HG03575 (cell line): ENCODE measurements around the gene ANKRD29.
"Not testable (repeated sequence)": the region's sequence is repeated elsewhere in the genome, so short reads cannot be mapped to it uniquely, and the experiment has no call there.

Source experiments
- ATAC-seq: cut with Tn5 transposase; IDR thresholded peaks from one replicate; pipeline ENCODE4 v1.9.1; 2021; ENCODE audit not compliant: unreplicated experiment, insufficient number of reproducible peaks, low FRiP score; ENCODE audit errors: extremely low read depth

The ANKRD29 gene

DNA sequence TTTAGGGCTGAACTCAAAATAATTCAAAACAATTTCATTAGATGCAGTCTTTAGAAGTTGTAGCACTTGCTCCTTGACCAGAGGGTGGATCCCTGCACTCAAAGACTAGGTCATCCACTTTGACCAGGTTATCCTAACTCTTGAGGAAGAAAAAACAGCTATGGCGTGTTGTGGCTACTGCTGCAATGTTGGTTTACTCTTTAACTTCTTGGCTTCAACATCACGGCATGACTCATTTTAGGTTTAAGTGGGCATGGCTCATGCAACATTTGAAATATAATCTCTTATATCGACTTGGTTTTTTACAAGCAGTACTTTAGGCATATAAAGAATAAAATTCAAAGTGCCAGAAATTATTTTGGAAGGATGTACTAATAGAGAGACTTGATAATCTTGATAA lies 35.4 kb downstream of the ANKRD29 start:
- no peak for ATAC-seq

DNA sequence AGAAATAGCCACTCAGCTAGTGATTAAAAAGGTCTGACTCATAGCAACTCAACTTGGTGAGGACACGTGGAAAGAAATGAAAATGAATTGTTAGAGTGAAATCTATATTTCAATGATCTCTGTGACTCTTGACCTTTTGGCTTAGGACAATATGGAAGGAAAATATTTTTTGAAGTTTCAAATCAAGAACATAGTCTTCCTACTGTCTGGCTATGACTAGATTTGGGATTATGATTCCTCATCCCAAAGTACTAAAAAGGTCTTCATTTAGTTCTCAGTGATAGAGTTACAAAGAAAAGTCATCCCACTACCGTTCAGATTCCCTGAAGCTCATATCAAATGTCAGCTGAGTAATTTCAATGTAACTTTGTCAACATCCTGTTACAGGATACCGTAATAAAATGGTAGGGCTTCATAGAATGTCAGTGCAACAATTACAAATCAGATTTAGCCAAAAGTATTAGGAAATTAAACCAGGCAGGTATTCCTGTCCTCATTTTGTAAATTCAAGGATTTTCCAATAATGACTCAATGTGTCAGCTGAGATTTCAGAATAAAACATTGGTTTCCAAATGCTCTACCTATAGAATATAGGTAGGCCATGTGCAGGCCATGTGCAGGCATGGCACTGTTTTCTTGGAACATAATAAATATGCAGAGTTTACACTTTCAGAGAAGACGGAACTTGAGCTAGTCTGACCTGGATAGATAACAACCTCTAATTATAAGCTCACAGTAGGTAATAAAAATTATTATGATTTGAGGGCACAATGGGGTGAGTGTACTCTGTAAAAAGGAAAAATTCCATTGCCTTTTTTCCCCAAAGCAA lies 36.0 kb downstream of the ANKRD29 start:
- no peak for ATAC-seq

DNA sequence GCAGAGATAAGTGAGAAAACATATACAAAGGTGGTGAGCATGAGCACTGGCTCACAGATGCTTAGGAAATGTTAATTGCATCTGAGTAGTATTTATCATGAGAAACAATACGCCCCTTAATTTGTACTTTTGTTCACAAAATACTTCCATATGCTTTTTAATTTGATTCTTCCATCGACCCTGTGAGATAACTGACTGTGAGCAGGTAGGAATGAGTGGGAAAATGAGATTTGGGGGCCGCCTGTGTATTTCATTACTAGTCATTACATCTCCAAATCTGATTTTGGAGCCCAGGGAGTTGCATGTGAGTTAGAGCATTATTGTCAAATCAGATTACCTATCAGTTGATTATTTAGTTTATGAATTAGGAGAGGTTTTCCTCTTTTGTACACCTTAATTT lies 39.7 kb downstream of the ANKRD29 start:
- no peak for ATAC-seq

DNA sequence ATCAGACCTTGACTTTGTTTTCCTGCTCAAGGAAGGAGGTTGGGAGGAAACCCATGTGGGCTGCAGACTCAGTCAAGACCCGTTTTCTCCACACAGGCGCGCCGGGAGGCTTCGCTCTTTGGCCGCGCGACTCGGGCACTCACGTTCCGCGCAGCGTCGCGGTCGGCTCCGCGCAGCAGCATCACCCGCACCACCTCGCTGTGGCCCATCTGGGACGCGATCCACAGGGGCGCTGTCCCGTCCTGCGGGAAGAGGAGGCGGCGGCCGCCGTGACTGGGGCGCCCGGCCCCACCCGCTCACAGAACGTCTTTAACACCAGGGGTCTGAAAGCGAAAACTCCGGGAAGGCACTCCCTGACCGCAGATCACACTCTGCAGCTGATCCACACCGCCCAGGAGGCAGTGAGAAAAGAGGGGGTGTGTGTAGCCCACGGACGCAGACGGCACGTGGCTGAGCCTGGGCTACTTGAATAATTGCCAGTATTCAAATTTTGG lies 43.3 kb downstream of the ANKRD29 start:
- no peak for ATAC-seq

DNA sequence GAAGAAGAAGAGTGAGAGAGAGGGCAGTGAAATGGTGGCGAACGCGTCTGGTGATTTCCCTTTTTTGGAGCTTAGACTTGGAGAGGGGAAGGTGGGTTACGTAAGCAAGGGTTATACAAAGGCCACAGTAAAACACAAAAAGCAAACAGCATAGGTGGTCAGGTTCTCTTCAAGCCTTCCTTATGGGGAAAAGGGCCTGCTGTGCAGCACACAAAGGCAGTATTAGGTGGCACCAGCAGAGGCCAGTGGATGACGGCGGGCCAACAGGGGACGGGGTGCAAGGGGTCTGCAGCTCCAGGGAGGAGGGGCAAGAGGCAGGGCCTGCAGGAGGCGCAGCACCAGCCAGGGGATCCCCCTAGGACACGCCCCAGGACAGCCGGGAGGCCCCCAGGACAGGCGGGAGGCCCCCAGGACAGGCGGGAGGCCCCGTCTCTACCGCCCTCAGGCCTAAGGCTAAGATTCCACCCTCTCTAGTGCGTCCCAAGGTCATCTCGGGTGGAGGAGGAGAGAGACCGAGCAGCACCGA lies 43.8 kb downstream of the ANKRD29 start:
- no peak for ATAC-seq

DNA sequence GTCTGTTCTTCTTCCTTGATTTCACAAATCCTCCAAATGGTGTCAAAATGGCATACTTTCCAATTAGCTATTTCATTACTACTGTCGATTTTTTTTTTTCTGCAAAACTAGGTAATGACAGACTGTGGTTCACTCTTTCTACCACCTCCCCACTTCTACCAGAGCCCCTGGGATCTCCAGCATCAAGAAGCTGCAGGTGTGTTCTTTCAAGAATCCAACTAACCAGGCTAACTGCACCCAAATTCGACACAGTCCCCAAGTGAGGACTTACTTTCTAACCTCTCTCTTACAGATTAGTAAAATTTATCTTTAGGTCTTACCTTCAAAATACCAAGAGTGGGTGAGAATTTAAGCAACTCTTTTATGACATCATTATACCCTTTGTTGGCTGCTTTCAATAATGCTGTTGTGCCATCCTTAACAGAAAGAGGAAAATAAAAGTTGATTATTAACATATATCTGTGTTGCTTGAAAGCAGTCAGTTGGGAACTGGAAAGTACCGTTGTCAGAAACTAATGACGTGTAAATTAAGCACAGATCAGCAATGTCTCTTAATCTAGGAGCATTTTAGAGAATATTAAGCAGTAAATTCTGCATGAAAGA lies 45.2 kb downstream of the ANKRD29 start:
- ATAC-seq, result no peak

DNA sequence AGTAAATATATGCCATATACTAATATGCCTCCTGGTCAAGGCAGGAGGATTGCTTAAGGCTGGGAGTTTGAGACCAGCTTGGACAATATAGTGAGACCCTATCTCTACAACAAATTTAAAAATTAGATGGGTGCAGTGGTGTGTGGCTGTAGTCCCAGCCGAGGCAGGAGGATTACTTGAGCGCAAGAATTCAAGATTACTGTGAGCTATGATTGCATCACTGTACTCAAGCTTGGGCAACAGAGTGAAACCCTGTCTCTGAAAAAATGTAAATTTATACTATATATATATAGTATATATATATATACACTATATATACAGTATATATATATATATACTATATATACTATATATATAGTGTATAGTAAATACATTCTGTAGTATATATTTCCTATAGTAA lies 46.5 kb downstream of the ANKRD29 start:
- no peak for ATAC-seq

DNA sequence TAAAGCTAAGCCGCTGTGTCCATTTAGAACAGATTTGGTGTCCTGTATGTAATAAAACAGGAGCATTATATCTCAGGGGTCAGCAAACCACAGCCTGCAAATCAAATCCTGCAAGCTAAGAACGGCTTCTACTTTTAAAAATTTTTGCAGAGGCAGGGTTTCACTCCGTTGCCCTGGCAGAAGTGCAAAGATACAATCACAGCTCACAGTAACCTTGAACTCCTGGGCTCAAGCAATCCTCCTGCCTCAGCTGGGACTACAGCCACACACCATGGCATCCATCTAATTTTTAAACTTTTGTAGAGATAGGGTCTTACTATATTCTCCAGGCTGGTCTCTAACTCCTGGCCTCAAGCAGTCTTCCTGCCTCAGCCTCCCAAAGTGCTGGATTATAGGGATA lies 47.8 kb downstream of the ANKRD29 start:
- ATAC-seq, result no peak

DNA sequence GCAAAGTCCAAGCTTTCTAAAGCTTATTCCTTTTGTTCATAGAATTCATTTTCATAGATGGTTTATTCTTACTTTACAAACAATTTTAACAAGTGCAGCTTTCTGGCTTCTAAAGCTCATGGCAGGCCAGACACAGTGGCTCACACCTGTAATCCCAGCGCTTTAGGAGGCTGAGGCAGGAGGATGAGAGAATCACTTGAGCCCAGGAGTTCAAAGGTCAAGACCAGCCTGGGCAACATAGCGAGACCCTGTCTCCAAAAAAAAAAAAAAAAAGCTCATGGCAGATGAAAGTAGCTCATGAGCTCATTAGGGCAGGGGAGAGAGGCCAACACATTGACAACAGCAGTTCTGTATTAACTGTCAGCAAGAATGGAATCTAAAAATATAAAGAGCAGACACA lies 48.3 kb downstream of the ANKRD29 start:
- no peak for ATAC-seq

DNA sequence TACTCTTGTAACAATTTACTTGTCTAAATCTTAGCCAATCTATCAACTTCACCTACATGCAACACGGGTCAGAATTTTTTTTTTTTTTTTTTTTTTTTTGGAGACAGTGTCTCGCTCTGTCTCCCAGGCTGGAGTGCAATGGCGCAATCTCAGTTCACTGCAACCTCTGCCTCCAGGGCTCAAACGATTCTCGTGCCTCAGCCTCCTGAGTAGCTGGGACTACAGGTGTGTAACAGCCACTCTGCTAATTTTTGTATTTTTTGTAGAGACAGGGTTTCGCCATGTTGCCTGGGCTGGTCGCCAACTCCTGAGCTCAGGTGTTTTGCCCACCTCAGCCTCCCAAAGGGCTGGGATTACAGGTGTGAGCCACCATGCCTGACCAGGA lies 49.6 kb downstream of the ANKRD29 start:
- not testable (repeated sequence) for ATAC-seq

DNA sequence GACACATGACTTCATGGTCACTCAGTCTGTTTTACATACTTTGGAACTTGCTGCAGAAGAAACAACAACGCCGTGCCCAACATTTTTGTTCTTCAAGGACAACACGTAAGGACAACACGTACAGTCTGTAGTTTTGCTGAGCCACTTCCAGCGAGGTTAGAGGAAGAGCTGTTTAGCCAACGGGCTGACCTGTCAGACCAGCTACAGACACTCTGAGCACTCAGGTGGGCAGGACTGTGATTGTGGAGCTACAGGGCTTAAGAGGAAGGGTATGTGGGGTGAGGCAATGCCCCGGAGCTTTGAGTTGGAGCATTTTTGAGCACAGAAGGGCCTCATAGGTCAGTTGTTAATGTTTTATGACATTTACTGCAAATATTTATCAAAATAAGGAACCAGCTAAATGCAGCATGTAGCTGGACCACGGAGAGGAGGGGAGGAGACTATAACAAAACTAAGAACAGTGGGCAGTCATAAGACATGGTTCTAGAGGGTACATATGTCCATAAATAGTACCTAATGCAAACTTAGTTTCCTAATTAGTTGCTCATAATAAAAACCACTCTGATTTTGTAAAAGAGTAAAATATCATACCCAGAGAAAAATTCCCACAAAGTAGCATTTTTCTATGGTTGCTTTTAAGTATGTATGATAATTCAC lies 50.1 kb downstream of the ANKRD29 start:
- ATAC-seq, result no peak

DNA sequence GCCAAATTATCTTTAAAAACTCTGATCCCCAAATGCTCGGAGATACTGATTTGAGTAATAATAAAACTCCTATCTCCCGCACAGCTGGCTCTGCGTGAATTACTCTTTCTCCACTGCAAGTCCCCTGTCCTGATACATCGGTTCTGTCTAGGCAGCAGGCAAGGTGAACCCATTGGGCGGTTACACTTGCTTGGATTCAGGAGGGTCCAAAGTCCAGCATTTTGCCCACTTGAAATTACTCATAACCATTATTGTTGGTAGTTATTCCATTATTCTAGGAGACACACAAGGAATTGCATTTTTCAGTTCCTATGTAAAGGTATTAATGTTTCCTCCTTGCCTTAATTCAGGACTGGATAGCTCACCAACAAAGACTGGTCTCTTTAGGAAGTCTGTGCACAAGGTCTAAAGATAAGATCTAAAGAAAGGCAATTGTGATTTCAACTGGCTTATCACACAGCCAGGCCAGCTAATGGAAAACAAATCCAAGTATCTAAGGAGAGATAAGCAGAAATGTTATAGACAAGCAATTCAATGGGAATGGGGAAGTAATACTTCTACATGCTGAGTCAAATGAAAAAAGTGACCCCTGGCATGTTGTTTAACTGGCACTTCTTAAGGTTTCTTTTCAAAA lies 53.2 kb downstream of the ANKRD29 start:
- no peak for ATAC-seq

DNA sequence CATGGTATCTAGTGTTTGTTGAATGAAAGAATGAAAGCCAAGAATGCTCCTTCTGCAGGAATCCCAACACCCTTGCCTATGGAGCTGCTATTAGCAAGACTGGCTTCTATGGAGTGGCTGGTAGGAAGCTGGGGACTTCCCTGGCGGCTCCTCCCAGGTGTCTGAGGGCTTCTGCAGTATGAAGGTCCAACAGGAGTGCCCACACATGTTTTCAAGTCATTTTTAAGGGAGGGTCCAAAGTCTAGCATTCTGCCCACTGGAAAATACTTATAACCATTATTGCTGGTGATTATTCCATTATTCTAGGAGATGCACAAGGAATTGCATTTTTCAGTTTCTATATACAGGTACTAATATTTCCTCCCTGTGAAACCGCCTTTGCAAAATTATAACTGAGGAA lies 54.5 kb downstream of the ANKRD29 start:
- ATAC-seq, result no peak

DNA sequence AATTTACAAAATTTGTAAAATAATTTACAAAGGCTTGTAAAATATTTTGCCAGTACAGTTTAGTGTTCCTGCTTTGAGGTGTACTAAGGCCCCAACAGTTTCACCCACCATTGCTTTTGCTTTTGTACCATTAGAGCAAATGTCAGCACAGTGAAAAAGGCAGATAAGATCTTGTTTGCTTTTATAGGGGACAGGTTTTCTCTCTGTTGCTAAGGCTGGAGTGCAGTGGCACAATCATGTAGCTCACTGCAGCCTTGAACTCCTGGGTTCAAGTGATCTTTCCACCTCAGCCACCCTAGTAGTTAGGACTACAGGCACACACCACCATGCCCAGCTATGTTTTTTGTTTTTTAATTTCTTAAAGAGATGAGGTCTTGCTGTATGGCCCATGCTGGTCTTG lies 56.8 kb downstream of the ANKRD29 start:
- no peak for ATAC-seq

DNA sequence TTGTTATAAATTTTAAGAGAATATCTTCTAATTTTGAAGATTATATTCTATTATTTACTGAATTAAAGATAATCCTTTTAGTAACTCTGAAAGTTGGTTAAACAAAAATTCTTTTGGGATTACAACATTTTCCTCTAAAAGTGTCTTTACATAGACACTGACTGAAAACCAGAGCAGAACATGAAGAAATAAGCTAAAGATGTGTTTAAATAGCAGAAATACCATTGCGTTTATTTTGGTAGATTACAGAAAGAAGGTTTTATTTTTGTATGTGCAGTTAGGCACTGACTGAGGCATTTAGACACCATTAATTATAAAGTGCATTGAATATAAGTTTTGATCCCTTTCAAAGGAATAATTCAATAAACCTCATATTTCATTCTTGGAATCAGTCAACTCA lies 62.9 kb downstream of the ANKRD29 start:
- ATAC-seq, result no peak

DNA sequence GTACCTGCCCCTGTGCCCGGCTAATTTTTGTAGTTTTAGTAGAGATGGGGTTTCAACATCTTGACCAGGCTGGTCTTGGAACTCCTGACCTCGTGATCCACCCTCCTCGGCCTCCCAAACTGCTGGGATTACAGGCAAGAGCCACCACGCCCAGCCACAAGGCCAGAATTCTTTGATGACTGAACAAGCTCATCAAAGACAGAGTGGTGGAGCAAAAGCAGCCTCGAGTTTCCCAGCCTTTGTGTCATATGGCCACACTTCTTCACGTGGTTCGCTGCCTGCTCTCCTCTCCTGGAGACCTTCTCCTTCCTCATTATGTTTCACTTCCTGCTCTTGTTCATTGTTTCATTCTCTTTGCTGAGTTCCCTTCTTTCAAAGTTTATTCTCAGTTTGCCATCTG lies 66.5 kb downstream of the ANKRD29 start:
- ATAC-seq, result no peak

DNA sequence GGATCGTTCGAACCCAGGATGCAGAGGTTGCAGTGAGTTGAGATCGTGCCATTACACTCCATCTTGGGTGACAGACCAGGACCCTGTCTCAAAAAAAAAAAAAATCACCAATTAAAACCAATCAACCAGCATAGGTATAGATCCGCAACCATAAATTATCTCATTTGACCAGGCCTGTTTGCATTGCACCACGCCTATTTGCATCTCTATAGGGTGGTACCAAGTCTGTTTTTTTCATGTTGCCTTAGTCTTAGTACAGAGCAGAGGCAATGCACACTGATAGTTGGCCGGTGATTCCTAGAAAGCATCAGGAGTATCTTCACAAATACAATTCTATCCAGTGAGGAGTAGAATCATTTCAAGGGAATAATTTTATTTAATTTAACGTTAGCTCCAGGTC lies 67.1 kb downstream of the ANKRD29 start:
- no peak for ATAC-seq

DNA sequence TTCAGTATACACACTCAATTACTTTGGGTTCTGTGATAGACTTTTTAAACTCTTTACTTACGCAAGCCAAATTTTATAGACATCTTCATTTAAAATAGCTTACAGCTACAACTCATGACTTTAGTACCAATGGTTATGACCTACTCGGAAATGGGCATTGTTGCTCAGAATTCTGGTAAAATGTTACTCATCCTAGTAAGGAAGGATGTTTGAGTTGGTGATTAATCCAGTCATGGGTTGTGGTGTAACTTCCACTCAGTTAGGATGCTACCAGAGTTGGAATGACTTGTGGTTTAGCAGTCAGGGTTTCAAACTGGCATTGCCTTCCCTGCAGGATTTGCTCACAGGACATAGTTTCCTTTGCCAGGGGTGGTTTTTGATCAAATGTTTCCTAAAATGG lies 69.0 kb downstream of the ANKRD29 start:
- no peak for ATAC-seq

DNA sequence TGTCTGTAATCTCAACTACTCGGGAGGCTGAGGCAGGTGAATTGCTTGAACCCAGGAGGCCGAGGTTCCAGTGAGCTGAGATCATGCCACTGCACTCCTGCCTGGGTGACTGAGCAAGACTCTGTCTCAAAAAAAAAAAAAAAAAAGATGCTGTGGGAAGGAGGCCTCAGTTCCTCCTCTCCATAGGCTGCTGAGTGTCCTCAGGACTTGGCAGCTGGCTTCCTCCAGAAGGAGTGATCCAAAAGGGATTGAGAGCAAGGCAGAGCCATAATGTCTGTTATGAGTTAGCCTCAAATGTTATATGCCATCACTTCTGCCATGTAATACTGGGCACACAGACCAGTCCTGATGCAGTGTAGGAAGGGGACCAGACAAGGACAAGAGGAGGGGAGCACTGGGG lies 69.8 kb downstream of the ANKRD29 start:
- ATAC-seq, result no peak

DNA sequence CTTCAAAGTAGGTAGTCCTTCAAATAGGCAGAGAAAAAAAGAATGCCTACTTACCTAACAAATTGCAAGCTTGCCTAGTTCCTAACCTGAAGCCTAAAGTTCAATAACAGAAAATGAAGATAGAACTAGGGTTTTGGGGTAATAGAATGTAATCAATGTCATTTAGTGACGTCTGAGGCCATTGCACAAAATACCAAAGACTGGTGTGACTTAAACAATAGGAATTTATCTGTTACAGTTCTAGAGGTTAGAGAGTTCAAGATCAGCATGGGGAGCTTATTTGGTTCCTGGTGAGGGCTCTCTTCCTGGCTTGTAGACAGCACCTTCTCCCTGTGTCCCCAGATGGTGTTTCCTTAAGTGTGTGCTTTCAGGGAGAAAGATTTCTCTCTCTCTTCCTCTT lies 71.7 kb downstream of the ANKRD29 start:
- ATAC-seq, result no peak
